HEK293T (cell line): Measurements from ENCODE around the gene COX10.
A peak's percentile ranks its signal among the peaks of the same experiment; 100 is the strongest.

Experiments used
- CTCF ChIA-PET: fragments of 350-600 bp; formaldehyde crosslinking; extraction: SDS; loops from one replicate; lab custom pipeline; 2021; ENCODE audit warnings: antibody characterized with exemption, inconsistent platforms; lab: Yijun Ruan, JAX
- POLR2A ChIA-PET: fragments of 350-600 bp; formaldehyde crosslinking; extraction: SDS; loops from one replicate; lab custom pipeline; 2020; ENCODE audit warnings: antibody characterized with exemption, inconsistent platforms; lab: Yijun Ruan, JAX
- DNase-seq: peaks from one replicate; pipeline ENCODE4 v3.0.0; 2012; ENCODE audit warnings: mixed read lengths; ENCODE audit errors: extremely low spot score
- ARNT ChIP-seq: fragments of 450-650 bp; IDR thresholded peaks from 2 replicates; pipeline ENCODE4 v1.6.1; 2017; ENCODE audit warnings: mild to moderate bottlenecking
- BHLHE40 ChIP-seq: fragments of 450-650 bp; IDR thresholded peaks from 2 replicates; pipeline ENCODE4 v1.6.1; 2016; ENCODE audit warnings: mild to moderate bottlenecking, moderate library complexity, borderline replicate concordance
- CTBP1 ChIP-seq: fragments of 450-650 bp; IDR thresholded peaks from 2 replicates; pipeline ENCODE4 v1.6.1; 2016; ENCODE audit warnings: borderline replicate concordance
- ELF4 ChIP-seq: fragments of 450-650 bp; IDR thresholded peaks from 2 replicates; pipeline ENCODE4 v1.6.1; 2017; ENCODE audit warnings: antibody characterized with exemption
- FOXA1 ChIP-seq: fragments of 450-650 bp; IDR thresholded peaks from 2 replicates; pipeline ENCODE4 v1.6.1; 2016; ENCODE audit warnings: mild to moderate bottlenecking
- FOXK2 ChIP-seq: fragments of 450-650 bp; IDR thresholded peaks from 2 replicates; pipeline ENCODE4 v1.6.1; 2016; ENCODE audit warnings: mild to moderate bottlenecking
- FOXM1 ChIP-seq: fragments of 450-650 bp; IDR thresholded peaks from 2 replicates; pipeline ENCODE4 v1.6.1; 2017; ENCODE audit warnings: mild to moderate bottlenecking, borderline replicate concordance
- HDGF ChIP-seq: fragments of 450-650 bp; IDR thresholded peaks from 2 replicates; pipeline ENCODE4 v1.6.1; 2017; ENCODE audit warnings: antibody characterized with exemption, borderline replicate concordance
- L3MBTL2 ChIP-seq: fragments of 450-650 bp; conservative IDR thresholded peaks from 2 replicates; pipeline ENCODE4 v1.6.1; 2016; ENCODE audit warnings: mild to moderate bottlenecking
- LEF1 ChIP-seq: fragments of 450-650 bp; IDR thresholded peaks from 2 replicates; pipeline ENCODE4 v1.6.1; 2017; ENCODE audit warnings: mild to moderate bottlenecking, borderline replicate concordance
- NFRKB ChIP-seq: fragments of 450-650 bp; IDR thresholded peaks from 2 replicates; pipeline ENCODE4 v1.6.1; 2016; ENCODE audit warnings: mild to moderate bottlenecking, moderate library complexity
- PKNOX1 ChIP-seq: fragments of 450-650 bp; IDR thresholded peaks from 2 replicates; pipeline ENCODE4 v1.6.1; 2016
- SP1 ChIP-seq: fragments of 450-650 bp; IDR thresholded peaks from 2 replicates; pipeline ENCODE4 v1.6.1; 2017
- SUZ12 ChIP-seq: fragments of 450-650 bp; IDR thresholded peaks from 2 replicates; pipeline ENCODE4 v1.6.1; 2016; ENCODE audit warnings: mild to moderate bottlenecking
- TARDBP ChIP-seq: fragments of 450-650 bp; IDR thresholded peaks from 2 replicates; pipeline ENCODE4 v1.6.1; 2016
- ZNF384 ChIP-seq: fragments of 450-650 bp; IDR thresholded peaks from 2 replicates; pipeline ENCODE4 v1.6.1; 2016

The COX10 gene

GRCh38 chr17:14072881-14073280 lies 3.6 kb downstream of the COX10 start:
- CTCF ChIA-PET, result no interaction called here
- POLR2A ChIA-PET, result no interaction called here
- DNase-seq, result no peak
- TF ChIP-seq BHLHE40 (no peak), FOXK2 (no peak), TARDBP (no peak), SP1 (no peak), CTBP1 (no peak), FOXA1 (no peak), ZNF384 (no peak), FOXM1 (no peak), PKNOX1 (no peak), NFRKB (no peak), ELF4 (no peak), SUZ12 (no peak), LEF1 (no peak), HDGF (no peak), L3MBTL2 (no peak), ARNT (no peak)

GRCh38 chr17:14078027-14078426 lies 8.7 kb downstream of the COX10 start:
- TF ChIP-seq NFRKB (no peak), SUZ12 (no peak), FOXM1 (no peak), ARNT (no peak), HDGF (no peak), CTBP1 (no peak), LEF1 (no peak), TARDBP (no peak), FOXK2 (no peak), BHLHE40 (no peak), PKNOX1 (no peak), ZNF384 (no peak), SP1 (no peak), FOXA1 (no peak), L3MBTL2 (no peak)
- ChIA-PET CTCF (no interaction called here), POLR2A (no interaction called here)

GRCh38 chr17:14080847-14081251 lies 11.5 kb downstream of the COX10 start:
- TF ChIP-seq FOXA1 (no peak), FOXM1 (no peak), PKNOX1 (peak; percentile 96), TARDBP (no peak)
- CTCF ChIA-PET, result no interaction called here
- DNase-seq, result peak; percentile 21
- POLR2A ChIA-PET, result no interaction called here

More at GRCh38 chr17:14078027-14078426, 8.7 kb downstream of the COX10 start:
- DNase-seq, result no peak

GRCh38 chr17:14082848-14083247 lies 13.5 kb downstream of the COX10 start:
- TF ChIP-seq FOXK2 (no peak), HDGF (no peak), LEF1 (no peak), PKNOX1 (no peak), ZNF384 (no peak), TARDBP (no peak), ELF4 (no peak), BHLHE40 (no peak)
- ChIA-PET CTCF (no interaction called here), POLR2A (no interaction called here)
- no peak for DNase-seq

- POLR2A ChIA-PET, result no interaction called here
- CTCF ChIA-PET, result no interaction called here
- TF ChIP-seq SUZ12 (no peak), FOXM1 (no peak), SP1 (no peak), ZNF384 (no peak), BHLHE40 (no peak), L3MBTL2 (no peak), ELF4 (no peak), CTBP1 (no peak), FOXK2 (no peak), PKNOX1 (no peak), ARNT (no peak), FOXA1 (no peak), TARDBP (no peak), HDGF (no peak), LEF1 (no peak), NFRKB (no peak)
- no peak for DNase-seq
Observed at GRCh38 chr17:14084955-14085354, 15.7 kb downstream of the COX10 start.
